GM19372 (cell line): ENCODE results near the gene CARD19.

ENCODE experiments used
- ATAC-seq: cut with Tn5 transposase; IDR thresholded peaks from one replicate; pipeline ENCODE4 v1.9.1; 2021; ENCODE audit warnings: mild to moderate bottlenecking, low read depth, moderate library complexity; ENCODE audit not compliant: unreplicated experiment

The CARD19 gene, protein sequence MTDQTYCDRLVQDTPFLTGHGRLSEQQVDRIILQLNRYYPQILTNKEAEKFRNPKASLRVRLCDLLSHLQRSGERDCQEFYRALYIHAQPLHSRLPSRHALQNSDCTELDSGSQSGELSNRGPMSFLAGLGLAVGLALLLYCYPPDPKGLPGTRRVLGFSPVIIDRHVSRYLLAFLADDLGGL

DNA sequence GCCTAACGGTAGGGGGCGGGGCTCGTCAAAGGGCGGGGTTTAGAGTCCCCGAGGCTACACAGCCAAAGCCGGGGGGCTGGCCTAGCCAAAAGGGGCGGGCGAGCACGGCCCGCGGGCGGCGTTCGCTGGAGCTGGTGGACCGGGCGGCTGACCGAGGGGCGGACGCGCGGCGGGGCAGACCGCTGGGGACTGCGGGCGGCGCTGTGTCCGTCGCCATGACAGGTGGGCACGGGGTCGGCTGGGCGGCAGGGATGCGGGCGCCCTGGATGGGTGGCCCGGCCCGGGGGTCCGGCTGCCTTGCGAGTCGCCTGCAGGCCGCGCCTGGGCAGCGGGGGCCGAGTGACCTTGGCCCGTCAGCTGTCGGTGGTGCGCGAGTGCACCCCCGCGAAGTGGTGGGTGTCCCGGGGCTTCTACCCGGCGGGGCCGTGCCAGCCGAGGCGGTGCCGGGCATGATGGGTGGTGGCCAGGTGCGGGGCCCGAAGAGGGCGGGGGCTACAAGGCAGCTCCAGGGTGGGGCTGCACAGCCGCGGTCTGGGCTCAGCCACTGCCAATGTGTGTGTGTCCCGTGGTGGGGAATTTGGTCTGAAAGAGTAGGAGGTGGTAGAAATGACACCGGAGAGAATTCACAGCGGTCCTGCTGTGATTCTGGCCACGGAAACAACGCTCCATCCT, at the start of gene CARD19:
TSS of gene CARD19 (plus strand) at position 87 of the 672 bp plus-strand sequence. CDS start at position 216, 129 bp downstream.
- peak; percentile 7 for ATAC-seq

DNA sequence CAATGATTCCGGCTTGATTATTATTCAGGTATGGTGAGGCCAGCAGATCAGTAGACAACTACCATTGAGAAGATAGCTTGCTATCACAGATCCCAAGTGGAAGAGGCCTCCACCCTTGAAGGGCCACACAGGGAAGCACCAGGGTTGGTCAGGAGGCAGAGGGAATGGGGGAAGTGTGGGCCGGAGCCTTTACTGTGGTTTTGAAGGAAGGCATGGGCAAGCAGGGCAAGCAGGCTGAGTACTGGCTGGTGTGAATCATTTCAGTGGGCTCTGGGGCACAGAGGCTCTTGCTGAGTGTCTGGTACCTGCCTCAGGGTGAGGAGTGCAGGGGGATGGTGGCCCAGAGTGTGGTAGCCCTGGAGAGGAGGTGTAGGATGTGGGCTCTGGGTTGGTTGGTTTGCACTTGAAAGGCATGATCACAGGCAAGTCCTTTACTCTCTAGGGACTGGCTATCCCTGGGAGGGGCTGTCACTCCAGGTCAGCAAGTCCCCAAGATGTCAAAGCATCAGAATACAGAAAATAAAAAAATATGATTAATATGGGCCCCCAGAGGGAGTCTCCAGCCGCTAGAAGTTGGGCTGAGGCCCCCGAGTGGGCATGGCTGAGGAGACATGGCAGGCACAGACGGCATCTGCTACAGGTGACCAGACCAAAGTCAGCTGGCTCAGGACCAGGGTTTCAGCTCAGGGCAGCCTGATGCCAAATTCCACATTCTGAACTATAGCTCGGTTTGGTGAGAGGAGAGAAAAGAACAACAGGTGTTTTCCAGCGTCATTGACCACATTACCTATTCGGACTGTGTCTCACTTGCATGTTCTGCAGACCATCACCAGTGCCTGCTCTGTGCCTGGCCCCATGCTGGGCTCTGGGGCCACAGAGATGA, 47.2 kb upstream of the CARD19 start:
- no peak for ATAC-seq

DNA sequence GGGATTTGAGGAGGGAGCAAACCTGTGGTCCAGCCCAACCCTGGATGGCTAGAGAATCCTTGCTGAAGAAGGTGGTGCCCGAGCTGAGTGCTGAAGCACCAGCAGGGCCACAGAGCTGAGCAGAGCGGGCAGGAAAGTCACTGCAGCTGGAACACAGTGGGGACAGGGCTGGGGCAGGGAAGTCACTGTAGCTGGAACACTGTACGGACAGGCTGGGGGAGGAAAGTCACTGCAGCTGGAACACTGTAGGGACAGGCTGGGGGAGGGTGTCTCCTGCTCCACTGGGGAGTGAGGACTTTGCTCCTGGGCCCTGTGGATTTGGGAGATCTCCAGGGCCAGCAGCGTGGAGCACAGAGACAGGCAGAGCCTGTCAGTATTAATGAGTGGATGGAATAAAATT, 46.5 kb upstream of the CARD19 start:
- ATAC-seq, result no peak

DNA sequence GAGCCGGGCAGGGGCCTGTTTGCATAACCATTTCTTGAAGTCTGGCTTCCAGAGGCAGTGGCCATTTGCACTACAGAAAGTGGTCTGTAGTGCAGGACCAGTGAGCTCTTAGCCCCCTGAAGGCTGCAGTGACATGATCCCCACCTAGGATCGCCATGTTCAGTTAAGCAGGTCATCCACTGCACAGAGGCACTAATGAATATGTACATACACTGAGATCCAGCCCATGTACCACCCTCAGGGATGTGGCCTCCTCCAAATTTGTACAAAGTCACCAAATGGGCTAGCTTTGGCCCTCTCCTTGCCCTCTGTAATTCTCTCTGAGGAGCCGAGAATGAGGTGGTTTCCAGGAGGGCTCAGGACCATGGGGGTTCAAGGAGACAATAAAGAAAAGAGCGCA, 45.8 kb upstream of the CARD19 start:
- ATAC-seq, result no peak

DNA sequence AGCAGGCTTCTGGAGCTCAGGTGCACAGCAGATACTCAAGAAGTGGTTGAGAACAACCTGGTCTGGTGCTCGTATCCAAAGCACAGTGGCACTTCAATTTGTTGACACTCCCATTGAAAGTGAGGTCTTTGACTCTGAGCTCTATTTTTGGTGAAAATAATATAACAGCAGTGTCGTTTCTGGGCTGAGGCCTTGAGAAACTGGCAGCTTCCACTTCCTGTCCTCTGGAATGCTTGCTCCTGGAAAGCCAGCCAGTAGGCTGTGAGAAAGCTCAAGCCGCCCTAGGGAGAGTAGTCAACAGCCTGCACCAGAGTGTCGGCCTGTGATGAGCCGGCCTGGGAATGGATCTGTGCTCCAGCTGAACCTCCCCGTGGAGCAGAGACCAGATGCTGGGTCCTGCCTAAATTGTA, 44.3 kb upstream of the CARD19 start:
- no peak for ATAC-seq

DNA sequence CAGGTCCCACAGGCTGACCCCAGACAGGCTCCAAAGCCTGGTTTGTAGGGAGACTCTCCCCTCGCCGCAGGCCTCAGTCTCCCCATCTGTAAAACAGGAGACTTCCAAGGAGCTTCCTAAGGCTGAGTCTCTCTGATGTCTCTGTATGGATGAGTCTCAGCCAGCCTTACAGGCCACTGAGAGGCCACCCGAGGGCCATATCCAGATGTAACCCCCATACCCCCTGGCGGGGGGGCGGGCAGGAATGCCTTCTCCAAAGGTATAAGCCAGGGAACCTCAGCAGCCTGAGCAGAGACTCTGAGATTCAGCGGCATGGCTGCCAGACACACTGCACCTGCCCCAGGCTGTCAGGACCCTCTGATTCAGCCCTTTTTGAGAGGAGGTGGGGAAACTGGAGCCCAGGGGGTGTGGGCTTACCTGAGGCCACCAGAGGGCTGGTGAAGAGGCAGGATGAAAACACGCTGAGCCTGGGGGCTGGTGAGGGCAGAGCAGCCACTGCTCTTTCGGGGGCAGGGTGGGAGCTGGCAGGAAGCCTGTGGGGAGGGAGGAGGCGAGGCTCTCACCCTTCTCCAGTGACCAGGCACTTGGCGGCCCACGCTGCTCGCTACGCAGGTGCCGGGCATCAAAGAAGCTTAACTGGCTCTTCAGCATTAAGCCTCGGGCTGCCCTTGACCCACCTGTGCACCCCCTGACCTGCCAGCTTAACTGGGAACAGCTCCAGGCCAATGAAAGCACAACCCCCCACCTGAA, 43.1 kb upstream of the CARD19 start:
- no peak for ATAC-seq

DNA sequence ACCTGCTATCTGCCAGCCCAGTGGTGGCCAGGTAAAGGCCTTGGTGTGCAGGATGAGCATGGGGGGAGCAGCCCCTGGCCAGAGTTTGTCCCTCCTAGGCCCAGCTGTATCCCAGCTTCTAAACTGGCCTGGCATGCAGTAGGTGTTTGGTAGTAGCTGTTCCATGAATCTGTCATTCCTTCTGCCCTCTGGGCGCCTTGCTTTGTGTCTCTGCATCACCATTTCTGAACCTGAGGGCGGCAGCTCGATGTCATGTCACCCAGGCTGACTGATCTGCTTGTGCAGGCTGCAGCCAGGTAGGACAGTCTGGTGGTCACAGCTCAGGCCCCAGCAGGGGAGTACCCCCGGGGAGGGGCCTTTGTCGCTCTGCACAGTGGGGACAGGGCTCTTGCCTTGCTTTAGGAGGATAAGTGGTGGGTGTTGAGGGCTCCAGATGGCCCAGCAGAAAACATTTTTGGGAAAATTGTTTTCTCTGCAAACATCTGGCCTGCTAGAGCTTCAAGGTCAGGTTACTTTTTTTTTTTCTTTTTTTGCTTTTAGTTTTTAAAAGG, 42.2 kb upstream of the CARD19 start:
- no peak for ATAC-seq

DNA sequence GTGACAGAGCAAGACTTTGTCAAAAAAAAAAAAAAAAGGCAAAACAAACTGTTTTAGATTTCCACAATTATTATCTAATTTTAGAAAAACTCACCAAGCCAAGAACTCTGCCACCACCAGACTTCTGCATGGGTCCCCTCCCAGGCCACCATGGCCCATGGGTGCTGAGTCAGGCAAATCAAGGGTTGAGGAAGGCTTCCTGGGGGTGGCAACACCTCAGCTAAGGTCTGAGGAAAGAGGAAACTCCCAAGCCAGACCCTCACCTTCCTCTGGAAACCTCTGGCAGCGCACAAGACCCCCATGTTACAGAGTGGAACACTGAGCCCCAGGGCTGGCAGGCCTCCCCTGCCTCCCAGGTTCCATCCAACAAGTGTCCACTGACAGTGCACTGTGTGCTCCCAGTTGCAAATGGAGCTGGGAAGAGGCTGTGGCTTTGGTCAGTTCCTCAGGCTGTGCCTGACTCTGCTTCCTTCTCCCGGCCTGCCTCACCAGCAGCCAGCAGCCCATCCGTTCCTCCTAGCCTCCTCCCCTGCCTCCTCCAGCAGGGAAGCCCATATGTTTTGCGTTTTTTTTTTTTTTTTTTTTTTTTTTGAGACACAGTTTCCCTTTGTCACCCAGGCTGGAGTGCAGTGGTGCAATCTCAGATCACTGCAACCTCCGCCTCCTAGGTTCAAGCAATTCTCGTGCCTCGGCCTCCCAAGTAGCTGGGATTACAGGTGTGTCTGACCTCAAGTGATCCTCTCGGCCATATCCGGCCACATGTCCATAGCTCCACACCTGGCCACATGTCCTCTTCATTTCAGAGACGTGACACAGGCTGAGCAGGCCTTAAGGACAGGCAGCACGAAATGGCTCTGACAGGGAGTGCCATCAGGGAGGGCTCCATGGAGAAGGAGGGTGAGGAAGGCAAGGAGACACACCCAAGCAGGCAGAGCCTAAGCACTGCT, 41.0 kb upstream of the CARD19 start:
- no peak for ATAC-seq

DNA sequence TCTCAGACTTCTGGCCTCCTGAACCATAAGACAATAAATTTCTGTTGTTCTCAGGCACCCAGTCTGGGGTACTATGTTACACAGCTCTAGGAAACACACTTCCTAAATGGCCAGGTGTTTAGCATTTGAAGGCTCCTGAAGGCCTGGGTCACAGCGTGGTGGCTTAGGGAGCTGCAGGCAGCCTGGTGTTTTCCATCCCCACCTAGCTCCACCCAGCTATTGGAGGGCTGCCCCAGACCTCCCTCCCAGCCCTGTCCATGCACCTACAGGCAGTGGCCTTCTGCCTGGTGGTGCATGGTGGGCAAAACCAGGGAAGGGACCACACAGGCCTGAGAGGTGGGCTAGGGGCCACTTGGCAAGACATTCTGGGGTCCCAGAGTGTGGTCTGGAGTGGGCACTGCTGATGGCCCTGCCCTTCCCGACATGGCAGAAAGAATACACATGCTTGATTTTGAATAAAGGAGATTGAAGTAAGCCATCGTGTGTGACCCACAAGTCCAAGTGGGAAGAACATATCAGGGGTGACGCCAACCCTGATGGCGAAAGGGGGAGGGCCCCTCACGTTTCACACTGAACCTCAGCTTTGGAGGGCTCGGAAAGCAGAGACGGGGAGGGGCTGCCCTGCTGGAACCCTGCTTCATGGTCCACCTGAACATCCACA, 38.8 kb upstream of the CARD19 start:
- no peak for ATAC-seq

DNA sequence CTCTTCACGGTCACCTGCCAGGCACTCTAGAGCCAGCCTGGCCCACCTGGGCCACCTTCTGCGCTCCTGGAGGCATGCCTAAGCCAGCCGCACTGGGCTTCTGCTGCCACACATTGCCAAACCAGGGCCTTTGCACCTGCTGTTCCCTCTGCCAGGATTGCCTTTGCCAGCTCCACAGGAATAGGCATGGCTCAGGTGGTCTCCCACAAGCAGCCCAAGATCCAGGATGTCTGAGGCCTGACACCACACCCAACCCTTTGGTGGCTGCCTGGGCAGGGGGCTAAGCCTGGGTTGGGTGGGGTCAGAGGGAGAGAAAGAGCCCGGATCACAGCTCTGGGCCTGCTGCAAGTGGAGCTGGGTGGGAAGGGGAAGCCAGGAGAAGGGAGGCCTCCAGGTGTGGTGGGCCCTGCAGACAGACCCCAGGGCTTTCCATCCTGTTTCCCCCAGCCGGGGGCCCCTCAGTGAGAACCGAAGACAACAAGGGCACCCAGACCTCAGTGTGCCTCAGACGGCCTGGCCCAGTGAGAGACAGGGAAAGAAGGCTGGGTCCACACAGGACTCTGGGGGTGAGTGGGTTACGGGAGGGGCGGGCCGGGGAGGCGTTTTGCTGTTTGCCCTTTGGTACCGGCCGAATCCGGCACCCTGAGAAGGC, 38.2 kb upstream of the CARD19 start:
- ATAC-seq, result peak; percentile 6

DNA sequence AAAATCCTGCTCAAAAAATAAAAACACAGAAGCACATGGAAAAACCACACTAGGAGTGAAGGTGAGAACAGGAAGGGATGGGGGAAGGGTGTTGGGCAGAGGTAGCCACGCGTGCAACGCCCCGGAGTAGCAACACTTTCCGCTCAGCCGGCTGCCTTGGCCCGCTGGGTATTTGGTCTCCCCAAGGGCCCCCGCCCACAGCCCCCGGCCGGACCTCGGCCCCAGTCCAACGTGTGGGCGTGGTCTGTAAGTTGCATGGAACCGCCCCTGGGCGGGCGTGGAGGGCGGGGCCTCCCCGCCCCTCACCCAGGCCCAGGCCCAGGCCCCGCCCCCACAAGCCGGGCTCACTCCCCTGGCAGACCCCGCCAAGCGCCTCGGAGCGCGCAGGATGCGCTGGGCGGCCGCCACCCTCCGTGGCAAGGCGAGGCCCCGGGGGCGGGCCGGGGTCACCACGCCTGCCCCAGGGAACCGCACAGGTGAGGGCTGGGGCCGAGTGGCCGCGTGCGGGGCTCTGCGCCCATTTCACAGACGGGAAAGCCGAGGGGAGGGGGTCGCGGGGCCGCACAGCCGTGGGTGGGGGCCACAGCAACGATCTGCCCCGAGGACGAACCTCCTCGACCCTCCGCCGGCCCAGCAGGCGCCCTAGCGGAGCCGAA, 37.5 kb upstream of the CARD19 start, which contains the start of gene SUSD3:
TSS of gene SUSD3 (plus strand) at position 347 of the 656 bp plus-strand sequence. CDS start at position 389, 42 bp downstream.
- peak; percentile 61 for ATAC-seq

DNA sequence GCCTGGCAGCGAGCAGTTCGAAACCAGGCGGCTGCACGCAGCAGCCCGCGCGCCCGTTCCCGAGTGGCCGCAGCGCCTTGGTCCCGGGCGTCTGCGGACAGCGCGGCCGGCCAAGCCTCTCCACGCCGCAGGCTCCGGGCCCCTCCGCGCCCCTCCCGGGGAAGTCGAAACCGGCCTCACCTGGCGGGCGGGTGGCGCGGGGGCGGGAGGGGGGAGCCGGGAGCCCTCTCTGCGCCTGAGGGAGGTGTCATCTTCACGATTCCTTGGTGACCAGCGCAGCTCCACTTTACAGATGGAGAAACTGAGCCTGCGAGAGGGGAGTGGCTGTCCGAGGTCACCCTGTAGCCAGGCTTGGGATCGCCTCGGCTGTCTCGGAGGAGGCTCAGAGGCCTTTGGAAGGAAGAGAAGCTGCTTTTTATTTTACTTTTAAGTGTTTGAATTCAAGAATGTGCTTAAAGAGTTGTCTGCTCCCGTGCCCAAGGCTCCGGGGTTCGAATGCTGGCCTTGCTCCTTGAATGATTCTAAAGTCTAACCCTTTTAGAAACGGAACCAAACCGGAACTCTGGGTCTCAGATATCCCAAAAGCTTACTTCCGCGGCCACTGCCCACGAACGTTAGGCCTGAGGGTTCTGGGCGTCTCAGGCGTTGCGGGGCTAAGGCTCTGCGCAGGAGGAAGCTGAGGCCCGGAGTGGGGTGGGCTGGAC, 36.9 kb upstream of the CARD19 start:
- peak; percentile 25 for ATAC-seq

DNA sequence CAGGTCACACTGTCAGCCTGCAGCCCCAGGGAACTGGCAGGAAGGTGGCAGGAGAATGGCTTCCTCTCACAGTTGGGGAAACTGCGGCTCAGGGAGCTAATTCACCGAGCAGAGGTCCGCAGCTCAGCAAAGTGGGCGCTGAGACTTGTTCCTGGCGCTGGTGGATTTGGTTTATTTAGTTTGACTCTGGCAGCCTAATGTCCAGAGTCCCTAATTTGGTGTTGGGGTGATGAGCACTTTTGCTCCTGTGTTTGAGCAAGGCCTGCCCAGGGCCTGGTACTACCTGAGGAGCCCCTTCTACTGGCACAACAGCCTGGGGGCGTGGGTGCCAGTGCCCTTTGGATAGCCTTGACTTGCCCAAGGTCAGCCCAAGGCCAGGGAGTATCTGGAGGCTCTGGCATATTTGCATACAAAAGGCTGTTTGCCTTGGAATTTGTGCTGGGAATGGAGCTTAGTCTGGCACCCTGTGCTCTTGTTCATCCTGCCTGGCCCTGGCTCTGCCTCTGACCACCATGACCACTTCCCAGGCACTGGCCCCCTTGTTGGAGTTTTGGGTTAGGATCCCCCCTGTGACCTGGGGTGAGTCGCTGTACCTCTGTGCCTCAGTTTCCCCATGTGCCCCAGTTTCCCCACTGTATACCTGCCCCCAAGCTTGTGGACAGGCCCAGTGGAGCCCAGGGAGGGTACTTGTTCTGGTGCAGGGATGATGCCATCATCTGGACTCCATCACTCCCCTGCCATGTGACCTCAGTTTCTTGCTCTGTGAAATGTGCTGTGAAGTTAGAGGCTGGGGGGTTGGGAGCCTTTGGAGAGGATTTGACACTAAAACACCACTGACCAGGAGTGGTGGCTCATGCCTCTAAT, 36.1 kb upstream of the CARD19 start:
- ATAC-seq, result no peak

DNA sequence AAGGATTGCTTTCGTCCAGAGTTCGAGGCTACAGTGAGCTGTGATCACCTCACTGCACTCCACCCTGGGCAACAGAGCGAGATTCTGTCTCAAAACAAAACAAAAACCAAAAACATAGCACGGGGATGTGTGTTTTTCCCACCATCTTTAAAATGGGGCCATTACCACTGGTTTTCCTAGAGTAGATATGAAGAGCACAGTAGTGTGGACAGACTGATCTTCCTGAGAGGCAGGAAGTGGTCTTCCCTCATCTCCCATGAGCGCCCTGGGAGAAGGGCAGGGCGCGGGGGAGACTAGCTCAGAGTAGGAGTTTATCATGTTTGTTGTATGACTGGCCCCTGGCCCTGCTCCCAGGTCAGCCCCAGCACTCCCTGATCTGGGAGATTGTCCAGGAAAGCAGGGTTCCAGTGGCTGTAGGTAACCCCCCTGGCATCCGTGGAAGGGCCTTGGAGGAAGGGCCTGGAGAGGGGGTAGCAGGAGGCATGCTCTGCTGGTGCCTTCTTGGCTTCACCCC, 35.2 kb upstream of the CARD19 start:
- ATAC-seq, result no peak

DNA sequence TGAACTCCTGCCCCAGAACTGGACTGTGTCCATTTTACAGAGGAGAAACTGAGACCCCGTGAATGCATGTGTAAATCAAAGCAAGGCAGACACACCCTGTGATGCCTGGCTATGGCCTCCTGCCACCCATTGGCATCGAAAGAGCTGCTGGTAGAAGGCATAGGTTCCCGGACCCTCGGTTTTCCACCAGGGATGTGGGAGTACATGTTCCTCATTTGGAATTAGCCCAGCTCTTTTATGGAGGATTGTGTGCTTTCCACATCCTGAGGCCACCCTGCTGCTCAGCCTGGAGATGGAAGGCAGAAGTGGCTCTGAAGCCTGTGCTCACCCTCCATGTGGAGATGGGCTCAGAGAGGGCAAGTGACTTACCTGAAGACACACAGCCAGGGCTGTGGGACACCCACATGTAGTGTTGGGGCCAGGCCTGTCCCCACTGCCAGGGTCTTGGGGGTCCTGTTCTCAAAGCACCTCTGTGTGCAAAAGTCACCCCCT, 34.7 kb upstream of the CARD19 start:
- ATAC-seq, result no peak
